ENCODE data around the gene LRFN3.
A peak's percentile ranks its signal among the peaks of the same experiment; 100 is the strongest.
"Not testable (repeated sequence)": the region's sequence is repeated elsewhere in the genome, so short reads cannot be mapped to it uniquely, and the experiment has no call there.

The LRFN3 gene

GRCh38 chr19:35904311-35905068 lies 31.7 kb upstream of the LRFN3 start:
- FAIRE-seq (peak; percentile 66), DNase-seq (ENCODE audit: insufficient read length, low spot score) (no peak)
- no peak for TF ChIP-seq POU2F2 (IDR thresholded peaks at IDR 0.05; ENCODE audit: low read depth, low read length)

GRCh38 chr19:35905178-35905727 lies 30.9 kb upstream of the LRFN3 start:
- FAIRE-seq (no peak), DNase-seq (ENCODE audit: insufficient read length, low spot score) (no peak)
- TF ChIP-seq POLR2A (IDR thresholded peaks at IDR 0.05; ENCODE audit: low read depth, low read length), result no peak
- TF ChIP-seq SPI1 (IDR thresholded peaks at IDR 0.05; ENCODE audit: low read depth, low read length), result no peak
- no peak for TF ChIP-seq PAX5 (IDR thresholded peaks at IDR 0.05; ENCODE audit: insufficient read depth, low read length, severe bottlenecking)
- TF ChIP-seq POLR2AphosphoS5 (IDR thresholded peaks at IDR 0.05; ENCODE audit: low read depth, low read length), result no peak
- no peak for TF ChIP-seq POU2F2 (IDR thresholded peaks at IDR 0.05; ENCODE audit: low read depth, low read length)
- no peak for TF ChIP-seq TAF1 (IDR thresholded peaks at IDR 0.05; ENCODE audit: low read depth, low read length)

DNA sequence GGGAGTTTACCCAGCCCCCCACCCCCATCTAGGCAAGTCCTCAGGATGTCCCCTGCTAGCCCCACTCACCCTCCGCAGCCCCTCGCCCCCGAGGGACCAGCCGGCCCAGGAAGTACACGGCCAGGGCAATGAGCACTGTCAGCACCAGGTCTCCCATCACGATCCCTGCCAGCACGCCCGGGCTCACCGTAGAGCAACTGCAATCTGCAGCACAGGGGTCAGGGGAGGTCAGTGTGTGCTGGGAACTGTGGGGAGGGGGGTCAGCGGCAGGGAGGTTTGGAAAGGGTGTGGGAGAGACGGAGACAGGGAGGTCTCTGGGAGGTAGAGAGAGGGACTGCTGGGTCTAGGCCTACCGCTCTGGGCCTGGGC lies 28.8 kb upstream of the LRFN3 start:
- no peak for DNase-seq (ENCODE audit: insufficient read length, low spot score)
- FAIRE-seq, result no peak
- no peak for TF ChIP-seq POU2F2 (IDR thresholded peaks at IDR 0.05; ENCODE audit: low read depth, low read length)
- TF ChIP-seq PAX5 (IDR thresholded peaks at IDR 0.05; ENCODE audit: insufficient read depth, low read length, severe bottlenecking), result no peak

DNA sequence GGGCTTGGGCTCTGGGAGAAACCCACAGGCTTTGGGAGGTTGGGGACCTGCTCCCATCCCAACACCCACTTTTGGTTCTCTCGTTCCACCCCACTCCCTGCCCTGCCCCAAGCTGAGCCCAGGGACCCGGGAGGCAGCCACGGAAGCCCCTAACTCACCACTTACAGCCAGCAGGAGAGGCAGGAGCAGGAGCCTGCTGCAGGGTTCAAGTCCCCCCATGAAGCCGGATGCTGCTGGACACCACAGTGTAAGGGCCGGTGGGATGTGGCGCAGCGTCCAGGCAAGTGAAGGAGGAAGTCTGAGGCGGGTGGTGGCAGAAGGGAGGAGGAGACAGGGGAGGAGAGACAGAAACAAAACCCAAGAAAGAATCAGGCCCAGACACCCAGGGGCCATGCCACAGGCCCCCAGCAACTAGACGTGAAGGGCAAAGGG lies 28.1 kb upstream of the LRFN3 start, which contains the start of gene TYROBP:
Gene TYROBP, minus strand, starts transcription at position 286 of the 432 bp plus-strand sequence. Its CDS starts 67 bp downstream, at position 219.
- TF ChIP-seq POLR2A (IDR thresholded peaks at IDR 0.05; ENCODE audit: low read depth, low read length) (no peak), POLR2AphosphoS5 (IDR thresholded peaks at IDR 0.05; ENCODE audit: low read depth, low read length) (no peak), SPI1 (IDR thresholded peaks at IDR 0.05; ENCODE audit: low read depth, low read length) (no peak), TAF1 (IDR thresholded peaks at IDR 0.05; ENCODE audit: low read depth, low read length) (no peak), POU2F2 (IDR thresholded peaks at IDR 0.05; ENCODE audit: low read depth, low read length) (no peak), PAX5 (IDR thresholded peaks at IDR 0.05; ENCODE audit: insufficient read depth, low read length, severe bottlenecking) (no peak)
- no peak for FAIRE-seq

DNA sequence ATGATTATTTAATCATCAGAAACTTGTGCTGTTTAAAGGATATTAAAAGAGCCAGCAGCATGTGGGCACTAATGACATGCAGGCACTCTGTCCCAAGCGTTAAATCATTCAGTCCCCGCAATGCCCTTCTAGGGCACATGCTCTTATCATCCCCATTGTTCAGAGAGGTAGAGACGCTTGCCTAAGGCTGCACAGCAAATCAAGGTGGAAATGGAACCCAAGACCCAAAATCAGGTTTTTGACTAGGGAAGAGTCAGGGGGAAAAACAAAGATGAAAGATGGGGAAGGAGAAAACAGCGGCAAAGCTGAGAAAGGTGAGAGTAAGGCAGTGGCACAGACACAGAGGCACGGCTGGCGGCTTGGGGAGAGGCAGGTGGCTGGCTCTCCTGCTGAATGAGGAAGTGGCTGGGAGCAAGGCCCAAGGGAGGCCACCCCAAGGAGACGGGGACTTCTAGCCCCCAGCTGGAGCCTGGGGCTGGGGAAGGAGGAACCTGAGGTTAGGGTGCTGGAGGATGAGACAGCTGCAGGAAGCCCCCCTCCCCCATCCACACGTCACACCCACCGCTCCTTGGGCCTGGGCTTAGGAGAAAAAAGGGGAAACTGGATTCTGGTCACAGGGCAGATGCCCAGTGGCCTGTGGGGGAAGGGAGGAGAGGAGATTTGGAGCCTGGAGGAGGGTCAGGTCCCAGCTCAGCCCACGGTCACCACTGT lies 27.0 kb upstream of the LRFN3 start:
- TF ChIP-seq POU2F2 (IDR thresholded peaks at IDR 0.05; ENCODE audit: low read depth, low read length) (0 out of 2 replicates have a peak, but pooled peaks have one; percentile 34), SPI1 (IDR thresholded peaks at IDR 0.05; ENCODE audit: low read depth, low read length) (peak; percentile 92), POLR2A (IDR thresholded peaks at IDR 0.05; ENCODE audit: low read depth, low read length) (no peak)
- FAIRE-seq (peak; percentile 72), DNase-seq (ENCODE audit: insufficient read length, low spot score) (no peak)

More for the DNA sequence above, 28.1 kb upstream of the LRFN3 start, which contains the start of gene TYROBP:
- no peak for DNase-seq (ENCODE audit: insufficient read length, low spot score)

GRCh38 chr19:35909684-35910035 lies 26.5 kb upstream of the LRFN3 start:
- TF ChIP-seq POLR2AphosphoS5 (IDR thresholded peaks at IDR 0.05; ENCODE audit: low read depth, low read length), result no peak
- no peak for TF ChIP-seq POU2F2 (IDR thresholded peaks at IDR 0.05; ENCODE audit: low read depth, low read length)
- TF ChIP-seq SPI1 (IDR thresholded peaks at IDR 0.05; ENCODE audit: low read depth, low read length), result no peak
- TF ChIP-seq TAF1 (IDR thresholded peaks at IDR 0.05; ENCODE audit: low read depth, low read length), result no peak
- no peak for TF ChIP-seq PAX5 (IDR thresholded peaks at IDR 0.05; ENCODE audit: insufficient read depth, low read length, severe bottlenecking)
- no peak for TF ChIP-seq POLR2A (IDR thresholded peaks at IDR 0.05; ENCODE audit: low read depth, low read length)
- DNase-seq (ENCODE audit: insufficient read length, low spot score), result no peak
- FAIRE-seq, result no peak

DNA sequence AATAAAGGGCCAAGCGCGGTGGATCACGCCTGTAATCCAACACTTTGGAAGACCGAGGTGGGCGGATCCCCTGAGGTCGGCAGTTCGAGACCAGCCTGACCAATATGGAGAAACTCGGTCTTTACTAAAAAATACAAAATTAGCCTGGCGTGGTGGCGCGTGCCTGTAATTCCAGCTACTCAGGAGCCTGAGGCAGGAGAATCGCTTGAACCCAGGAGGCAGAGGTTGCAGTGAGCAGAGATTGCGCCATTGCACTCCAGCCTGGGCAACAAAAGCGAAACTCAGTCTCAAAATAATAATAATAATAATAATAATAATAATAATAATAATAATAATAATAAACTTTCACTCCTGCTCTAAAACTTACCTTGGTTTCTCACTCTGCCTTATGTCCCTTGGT lies 25.8 kb upstream of the LRFN3 start:
- FAIRE-seq, result not testable (repeated sequence)

GRCh38 chr19:35911173-35911572 lies 25.0 kb upstream of the LRFN3 start:
- no peak for TF ChIP-seq POLR2A (IDR thresholded peaks at IDR 0.05; ENCODE audit: low read depth, low read length)
- FAIRE-seq, result no peak

More for the DNA sequence above, 25.8 kb upstream of the LRFN3 start:
- not testable (repeated sequence) for DNase-seq (ENCODE audit: insufficient read length, low spot score)

DNA sequence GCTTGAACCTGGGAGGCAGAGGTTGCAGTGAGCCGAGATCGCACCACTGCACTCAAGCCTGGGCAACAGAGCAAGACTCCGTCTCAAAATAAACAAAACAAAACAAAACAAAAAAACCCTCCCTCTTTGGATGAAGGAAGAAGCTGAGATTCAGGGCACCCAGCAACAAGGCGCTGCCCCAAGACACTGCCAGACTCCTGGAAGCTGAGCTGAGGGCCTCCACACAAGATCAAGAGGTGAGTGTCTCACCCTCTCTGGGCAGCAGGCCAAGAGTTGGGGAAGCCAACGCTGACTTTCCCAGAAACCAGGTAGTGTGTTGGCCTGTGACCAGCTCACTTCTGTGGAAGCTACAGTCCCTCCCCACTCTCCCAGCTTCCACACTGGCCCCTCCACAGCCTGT lies 24.4 kb upstream of the LRFN3 start:
- TF ChIP-seq POLR2A (IDR thresholded peaks at IDR 0.05; ENCODE audit: low read depth, low read length) (no peak), POU2F2 (IDR thresholded peaks at IDR 0.05; ENCODE audit: low read depth, low read length) (no peak), PAX5 (IDR thresholded peaks at IDR 0.05; ENCODE audit: insufficient read depth, low read length, severe bottlenecking) (no peak), SPI1 (IDR thresholded peaks at IDR 0.05; ENCODE audit: low read depth, low read length) (no peak), TAF1 (IDR thresholded peaks at IDR 0.05; ENCODE audit: low read depth, low read length) (no peak), POLR2AphosphoS5 (IDR thresholded peaks at IDR 0.05; ENCODE audit: low read depth, low read length) (no peak)
- FAIRE-seq, result no peak
- no peak for DNase-seq (ENCODE audit: insufficient read length, low spot score)

More at GRCh38 chr19:35911173-35911572, 25.0 kb upstream of the LRFN3 start:
- no peak for DNase-seq (ENCODE audit: insufficient read length, low spot score)

DNA sequence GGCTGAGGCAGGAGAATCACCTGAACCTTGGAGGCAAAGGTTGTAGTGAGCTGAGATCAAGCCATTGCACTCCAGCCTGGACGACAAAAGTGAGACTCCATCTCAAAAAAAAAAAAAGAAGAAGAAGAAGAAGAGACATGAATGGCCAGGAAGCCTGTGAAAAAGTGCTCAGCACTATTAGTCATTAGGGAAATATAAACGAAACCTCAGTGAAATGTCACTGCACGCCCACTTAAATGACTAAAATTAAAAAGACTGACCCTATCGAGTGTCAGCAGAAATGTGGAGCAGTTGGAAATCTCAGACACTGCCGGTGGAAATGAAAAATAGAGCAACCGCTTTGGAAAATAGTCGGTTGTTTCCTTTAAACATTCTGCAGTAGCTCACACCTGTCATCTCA lies 22.6 kb upstream of the LRFN3 start:
- FAIRE-seq, result no peak

More for the DNA sequence above, 22.6 kb upstream of the LRFN3 start:
- DNase-seq (ENCODE audit: insufficient read length, low spot score), result no peak
- TF ChIP-seq SPI1 (IDR thresholded peaks at IDR 0.05; ENCODE audit: low read depth, low read length), result no peak
- no peak for TF ChIP-seq POLR2AphosphoS5 (IDR thresholded peaks at IDR 0.05; ENCODE audit: low read depth, low read length)
- TF ChIP-seq POLR2A (IDR thresholded peaks at IDR 0.05; ENCODE audit: low read depth, low read length), result no peak
- TF ChIP-seq PAX5 (IDR thresholded peaks at IDR 0.05; ENCODE audit: insufficient read depth, low read length, severe bottlenecking), result no peak
- TF ChIP-seq TAF1 (IDR thresholded peaks at IDR 0.05; ENCODE audit: low read depth, low read length), result no peak
- no peak for TF ChIP-seq POU2F2 (IDR thresholded peaks at IDR 0.05; ENCODE audit: low read depth, low read length)
